HL-60 (cell line): ENCODE measurements around the gene ECEL1.

Source experiments
- DNase-seq, 2 experiments: peaks; one replicate each; pipeline ENCODE4 v3.0.0-alpha.2; 2010 to 2020; ENCODE audit warnings: low read depth in 1 of 2, low spot score in 1 of 2
- H3K27ac ChIP-seq: fragments of 250-450 bp; sonication (Bioruptor Pico); replicated peaks from 2 replicates; pipeline ENCODE4 v1.5.1; 2020; ENCODE audit warnings: mild to moderate bottlenecking, moderate library complexity
- H3K27me3 ChIP-seq: fragments of 250-450 bp; sonication (Bioruptor Pico); 2 replicates; pipeline ENCODE4 v1.5.1; 2021; ENCODE audit warnings: mild to moderate bottlenecking, moderate library complexity; ENCODE audit not compliant: insufficient read depth, poor library complexity, severe bottlenecking
- H3K4me3 ChIP-seq: replicated peaks from 2 replicates; pipeline ENCODE4 v1.5.1; 2011; ENCODE audit warnings: mild to moderate bottlenecking, control low read depth, low read length; ENCODE audit not compliant: insufficient read depth
- GABPA ChIP-seq: IDR thresholded peaks from 2 replicates; pipeline ENCODE4 v1.6.1; 2012; ENCODE audit warnings: low read depth
- POLR2AphosphoS5 ChIP-seq: IDR thresholded peaks from 2 replicates; pipeline ENCODE4 v1.6.1; 2012; ENCODE audit warnings: low read depth
- SPI1 ChIP-seq: IDR thresholded peaks from 2 replicates; pipeline ENCODE4 v1.6.1; 2012; ENCODE audit warnings: low read depth, mild to moderate bottlenecking, borderline replicate concordance
- TF ChIP-seq, protein P1 (sequence below): IDR thresholded peaks from 2 replicates; pipeline ENCODE4 v1.6.1; 2012; ENCODE audit warnings: low read depth; ENCODE audit not compliant: insufficient replicate concordance
- TF ChIP-seq, protein P2 (sequence below): IDR thresholded peaks from one replicate; pipeline ENCODE4 v1.5.1; 2011; ENCODE audit warnings: low read length, control low read depth, inconsistent platforms; ENCODE audit not compliant: insufficient read depth

The ECEL1 gene

DNA sequence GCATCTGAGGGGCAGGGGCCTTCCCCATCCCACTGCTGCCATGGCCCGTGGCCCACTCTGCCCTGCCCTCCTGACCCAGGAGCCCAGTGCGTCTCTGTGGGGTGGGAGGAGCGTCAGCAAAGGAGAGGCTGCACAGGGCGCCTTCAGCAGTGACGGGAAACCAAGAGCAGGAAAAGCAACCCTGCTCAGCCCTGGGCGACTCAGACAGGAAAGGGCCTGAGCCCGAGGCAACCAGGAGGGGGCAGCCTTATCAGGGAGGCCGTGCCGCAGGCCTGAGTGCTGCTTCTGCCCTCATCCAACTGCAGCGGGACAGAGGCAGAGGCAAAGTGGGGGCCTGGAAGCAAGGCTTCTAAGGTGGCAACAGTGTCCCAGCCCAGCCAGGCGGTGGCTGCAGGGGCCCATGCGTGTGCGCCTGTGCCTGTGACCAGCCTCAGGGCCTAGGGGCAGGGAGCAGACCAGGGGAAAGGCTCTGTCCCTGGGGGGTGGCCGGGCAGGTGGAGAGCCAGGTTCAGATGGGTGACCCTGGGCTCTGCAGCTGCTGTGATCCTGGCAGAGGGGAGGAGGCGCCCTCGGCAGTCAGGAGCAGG is 54.9 kb downstream of the ECEL1 start:
- Histone ChIP-seq H3K4me3 (no peak overlapping the region), H3K27me3 (no peaks in the 10 kb centered on the region), H3K27ac (no peak overlapping the region)
- TF ChIP-seq, protein P1, sequence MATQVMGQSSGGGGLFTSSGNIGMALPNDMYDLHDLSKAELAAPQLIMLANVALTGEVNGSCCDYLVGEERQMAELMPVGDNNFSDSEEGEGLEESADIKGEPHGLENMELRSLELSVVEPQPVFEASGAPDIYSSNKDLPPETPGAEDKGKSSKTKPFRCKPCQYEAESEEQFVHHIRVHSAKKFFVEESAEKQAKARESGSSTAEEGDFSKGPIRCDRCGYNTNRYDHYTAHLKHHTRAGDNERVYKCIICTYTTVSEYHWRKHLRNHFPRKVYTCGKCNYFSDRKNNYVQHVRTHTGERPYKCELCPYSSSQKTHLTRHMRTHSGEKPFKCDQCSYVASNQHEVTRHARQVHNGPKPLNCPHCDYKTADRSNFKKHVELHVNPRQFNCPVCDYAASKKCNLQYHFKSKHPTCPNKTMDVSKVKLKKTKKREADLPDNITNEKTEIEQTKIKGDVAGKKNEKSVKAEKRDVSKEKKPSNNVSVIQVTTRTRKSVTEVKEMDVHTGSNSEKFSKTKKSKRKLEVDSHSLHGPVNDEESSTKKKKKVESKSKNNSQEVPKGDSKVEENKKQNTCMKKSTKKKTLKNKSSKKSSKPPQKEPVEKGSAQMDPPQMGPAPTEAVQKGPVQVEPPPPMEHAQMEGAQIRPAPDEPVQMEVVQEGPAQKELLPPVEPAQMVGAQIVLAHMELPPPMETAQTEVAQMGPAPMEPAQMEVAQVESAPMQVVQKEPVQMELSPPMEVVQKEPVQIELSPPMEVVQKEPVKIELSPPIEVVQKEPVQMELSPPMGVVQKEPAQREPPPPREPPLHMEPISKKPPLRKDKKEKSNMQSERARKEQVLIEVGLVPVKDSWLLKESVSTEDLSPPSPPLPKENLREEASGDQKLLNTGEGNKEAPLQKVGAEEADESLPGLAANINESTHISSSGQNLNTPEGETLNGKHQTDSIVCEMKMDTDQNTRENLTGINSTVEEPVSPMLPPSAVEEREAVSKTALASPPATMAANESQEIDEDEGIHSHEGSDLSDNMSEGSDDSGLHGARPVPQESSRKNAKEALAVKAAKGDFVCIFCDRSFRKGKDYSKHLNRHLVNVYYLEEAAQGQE: no peak
- TF ChIP-seq, protein P2, sequence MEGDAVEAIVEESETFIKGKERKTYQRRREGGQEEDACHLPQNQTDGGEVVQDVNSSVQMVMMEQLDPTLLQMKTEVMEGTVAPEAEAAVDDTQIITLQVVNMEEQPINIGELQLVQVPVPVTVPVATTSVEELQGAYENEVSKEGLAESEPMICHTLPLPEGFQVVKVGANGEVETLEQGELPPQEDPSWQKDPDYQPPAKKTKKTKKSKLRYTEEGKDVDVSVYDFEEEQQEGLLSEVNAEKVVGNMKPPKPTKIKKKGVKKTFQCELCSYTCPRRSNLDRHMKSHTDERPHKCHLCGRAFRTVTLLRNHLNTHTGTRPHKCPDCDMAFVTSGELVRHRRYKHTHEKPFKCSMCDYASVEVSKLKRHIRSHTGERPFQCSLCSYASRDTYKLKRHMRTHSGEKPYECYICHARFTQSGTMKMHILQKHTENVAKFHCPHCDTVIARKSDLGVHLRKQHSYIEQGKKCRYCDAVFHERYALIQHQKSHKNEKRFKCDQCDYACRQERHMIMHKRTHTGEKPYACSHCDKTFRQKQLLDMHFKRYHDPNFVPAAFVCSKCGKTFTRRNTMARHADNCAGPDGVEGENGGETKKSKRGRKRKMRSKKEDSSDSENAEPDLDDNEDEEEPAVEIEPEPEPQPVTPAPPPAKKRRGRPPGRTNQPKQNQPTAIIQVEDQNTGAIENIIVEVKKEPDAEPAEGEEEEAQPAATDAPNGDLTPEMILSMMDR: peak; percentile 0
- no peak for DNase-seq

DNA sequence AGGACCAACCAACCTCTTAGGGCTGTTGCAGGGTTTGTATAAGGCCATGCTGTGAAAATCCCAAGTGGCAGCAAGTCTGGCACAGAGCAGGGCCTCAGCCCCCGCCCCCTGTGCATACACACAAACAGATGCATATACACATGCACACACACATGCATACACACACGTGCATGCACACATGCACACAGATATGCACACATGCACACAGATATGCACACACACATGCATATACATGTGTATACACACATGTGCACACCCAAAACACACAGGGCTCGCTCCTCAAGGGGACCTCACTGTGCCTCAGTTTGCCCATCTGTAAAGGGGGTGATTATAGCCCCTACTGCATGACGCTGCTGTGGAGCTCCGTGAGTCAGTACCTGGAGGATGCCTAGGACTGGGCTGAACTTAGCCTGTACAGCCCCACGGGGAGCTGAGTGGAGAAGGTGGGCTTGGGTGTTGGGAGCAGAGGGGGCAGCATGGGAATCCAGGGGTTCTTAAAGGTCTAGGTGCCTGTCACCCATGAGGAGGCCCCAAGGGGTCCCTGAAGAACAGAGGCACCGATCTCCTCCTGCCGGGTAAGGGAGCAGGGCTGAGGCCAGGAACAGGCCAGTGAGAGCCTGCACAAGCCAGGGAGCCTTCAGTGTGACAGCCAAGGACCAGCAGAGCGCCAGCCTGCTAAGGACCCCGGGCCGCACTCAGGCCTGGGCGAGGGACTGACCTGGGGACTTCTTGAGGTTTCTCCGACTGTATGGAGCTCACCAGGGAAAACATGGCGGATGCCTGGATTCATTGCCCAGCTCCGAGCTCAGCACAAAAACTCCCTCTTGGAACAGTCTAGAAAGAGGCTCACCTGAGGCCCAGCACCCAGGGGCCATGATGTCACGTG is 55.7 kb downstream of the ECEL1 start:
- TF ChIP-seq, protein P2: no peak
- TF ChIP-seq, protein P1: no peak
- TF ChIP-seq POLR2AphosphoS5: no peak
- TF ChIP-seq GABPA: no peak
- no peak for TF ChIP-seq SPI1
- no peak overlapping the region for H3K4me3 ChIP-seq
- no peak for DNase-seq
- H3K27me3 ChIP-seq: no peaks in the 10 kb centered on the region
- H3K27ac ChIP-seq: no peak overlapping the region
